HepG2 (cell line): ENCODE data around the gene TEX35. TPM values are rescaled to one million over a fixed set of nuclear protein-coding genes. Genes with fewer than 3 reads are reported as not detected.

ENCODE experiments used
- ATAC-seq: fragments of 200-7000 bp; cut with Tn5 transposase; 3 replicates; pipeline ENCODE4 v1.9.1; 2020; ENCODE audit warnings: mild to moderate bottlenecking, moderate library complexity
- BruUV-seq: library from RNA; stranded (reverse); fragments of 400-500 nt; replicated peaks from 2 replicates; lab custom pipeline; 2021; lab: Mats Ljungman, UMichigan
- CTCF ChIA-PET: fragments of 300-600 bp; formaldehyde crosslinking; extraction: SDS; loops from one replicate; lab custom pipeline; 2021; ENCODE audit warnings: low total read pairs, inconsistent platforms, low intra/inter-chr PET ratio; lab: Yijun Ruan, JAX
- POLR2A ChIA-PET: fragments of 350-600 bp; sonication (Branson Sonifier 250); formaldehyde crosslinking; loops from one replicate; lab custom pipeline; 2020; ENCODE audit warnings: antibody characterized with exemption, inconsistent platforms; lab: Yijun Ruan, JAX
- DNase-seq: peaks from one replicate; pipeline ENCODE4 v3.0.0-alpha.2; 2015; ENCODE audit warnings: low spot score
- FAIRE-seq: peaks from 3 replicates; lab custom pipeline; 2011; peaks lifted over from hg19 to GRCh38; lab: Jason Lieb, UNC
- H2AFZ ChIP-seq: one replicate; pipeline ENCODE4 v1.6.1; 2011; ENCODE audit warnings: low read length, inconsistent platforms
- H3K27ac ChIP-seq: fragments of 300-600 bp; 3 replicates; pipeline ENCODE4 v1.8.0; 2011; ENCODE audit warnings: mixed run types, mild to moderate bottlenecking, mixed read lengths, low read length, inconsistent platforms; ENCODE audit not compliant: insufficient read depth; ENCODE audit errors: extremely low read length
- H3K27me3 ChIP-seq, 2 experiments: fragments of 200-600 bp in 1 of 2; 2 replicates in 1 of 2; 3 replicates in 1 of 2; pipeline versions ENCODE4 v1.6.0 to v1.8.0; 2011; ENCODE audit warnings: low read length in 2 of 2, mild to moderate bottlenecking in 2 of 2, moderate library complexity in 2 of 2, inconsistent platforms in 1 of 2; ENCODE audit not compliant: insufficient read depth in 2 of 2, control insufficient read depth in 1 of 2
- H3K36me3 ChIP-seq, 2 experiments: fragments of 200-600 bp in 1 of 2; replicated peaks in 1 of 2; 2 replicates in 1 of 2; 3 replicates in 1 of 2; pipeline versions ENCODE4 v1.5.1 to v1.8.0; 2011; ENCODE audit warnings: low read length in 2 of 2, inconsistent platforms in 1 of 2; ENCODE audit not compliant: insufficient read depth in 2 of 2, control insufficient read depth in 1 of 2
- H3K4me1 ChIP-seq: 2 replicates; pipeline ENCODE4 v1.5.1; 2012; ENCODE audit warnings: low read length, inconsistent platforms; ENCODE audit not compliant: insufficient read depth
- H3K4me2 ChIP-seq: 2 replicates; pipeline ENCODE4 v1.6.0; 2011; ENCODE audit warnings: low read depth, low read length, inconsistent platforms
- H3K4me3 ChIP-seq, 3 experiments: fragments of 200-600 bp in 1 of 3; sonication (generic), shearing (Covaris generic) in 1 of 3; replicated peaks in 1 of 3; 2 replicates each; pipeline ENCODE4 v1.5.1; 2011 to 2016; ENCODE audit warnings: low read length in 3 of 3, inconsistent platforms in 2 of 3, low read depth in 2 of 3, mild to moderate bottlenecking in 2 of 3, control low read depth in 1 of 3, mixed read lengths in 1 of 3; ENCODE audit not compliant: insufficient read depth in 1 of 3
- H3K79me2 ChIP-seq: one replicate; pipeline ENCODE4 v1.6.1; 2011; ENCODE audit warnings: low read length, inconsistent platforms; ENCODE audit not compliant: insufficient read depth
- H3K9ac ChIP-seq: 2 replicates; pipeline ENCODE4 v1.6.0; 2011; ENCODE audit warnings: mild to moderate bottlenecking, low read depth, low read length, inconsistent platforms; ENCODE audit not compliant: insufficient read depth
- H3K9me3 ChIP-seq: 2 replicates; pipeline ENCODE4 v1.5.1; 2012; ENCODE audit warnings: mild to moderate bottlenecking, low read length
- H4K20me1 ChIP-seq: 2 replicates; pipeline ENCODE4 v1.6.0; 2011; ENCODE audit warnings: inconsistent platforms, mild to moderate bottlenecking, low read length, moderate library complexity; ENCODE audit not compliant: insufficient read depth
- AHDC1 ChIP-seq: sonication (generic); formaldehyde crosslinking; IDR thresholded peaks from 2 replicates; pipeline ENCODE4 v1.5.1; 2020; ENCODE audit warnings: mild to moderate bottlenecking, missing genetic modification reagents, borderline replicate concordance
- ATF7-NPFF ChIP-seq: sonication (generic); formaldehyde crosslinking; IDR thresholded peaks from 2 replicates; pipeline ENCODE4 v1.8.1; 2023; ENCODE audit warnings: mild to moderate bottlenecking, low read depth, missing genetic modification reagents, moderate library complexity
- EZH2 ChIP-seq: conservative IDR thresholded peaks from 2 replicates; pipeline ENCODE4 v1.6.1; 2012; ENCODE audit warnings: mild to moderate bottlenecking, low read depth, low read length, moderate library complexity
- FOSL2 ChIP-seq: sonication (generic); formaldehyde crosslinking; IDR thresholded peaks from 2 replicates; pipeline ENCODE4 v1.4.0; 2020; ENCODE audit warnings: missing genetic modification reagents
- MAZ ChIP-seq, 2 experiments: sonication (generic) in 1 of 2; formaldehyde crosslinking in 1 of 2; IDR thresholded peaks; 2 replicates each; pipeline versions ENCODE4 v1.5.0 to v1.6.1; 2012 to 2020; ENCODE audit warnings: low read depth in 2 of 2, mild to moderate bottlenecking in 2 of 2, borderline replicate concordance in 1 of 2, improper control_type of control experiment in 1 of 2, low read length in 1 of 2, missing genetic modification reagents in 1 of 2, moderate library complexity in 1 of 2
- NR2C2 ChIP-seq: sonication (generic); formaldehyde crosslinking; IDR thresholded peaks from 2 replicates; pipeline ENCODE4 v1.4.0; 2020; ENCODE audit warnings: missing genetic modification reagents, mild to moderate bottlenecking, moderate library complexity, borderline replicate concordance
- SCMH1 ChIP-seq: sonication (generic); formaldehyde crosslinking; IDR thresholded peaks from 2 replicates; pipeline ENCODE4 v1.9.0; 2021; ENCODE audit warnings: missing genetic modification reagents, mild to moderate bottlenecking, borderline replicate concordance
- SMAD1 ChIP-seq: sonication (generic); formaldehyde crosslinking; IDR thresholded peaks from 2 replicates; pipeline ENCODE4 v1.4.0; 2020; ENCODE audit warnings: missing genetic modification reagents, low read depth, mild to moderate bottlenecking, borderline replicate concordance
- SP140L ChIP-seq: sonication (generic); formaldehyde crosslinking; IDR thresholded peaks from 2 replicates; pipeline ENCODE4 v1.4.0; 2020; ENCODE audit warnings: missing genetic modification reagents, borderline replicate concordance
- TRAFD1 ChIP-seq: sonication (generic); formaldehyde crosslinking; IDR thresholded peaks from 2 replicates; pipeline ENCODE4 v1.5.1; 2020; ENCODE audit warnings: missing genetic modification reagents, mild to moderate bottlenecking, borderline replicate concordance
- ZBTB25 ChIP-seq: IDR thresholded peaks from 2 replicates; pipeline ENCODE4 v1.6.1; 2018; ENCODE audit warnings: missing genetic modification reagents
- ZNF101 ChIP-seq: sonication (generic); formaldehyde crosslinking; IDR thresholded peaks from 2 replicates; pipeline ENCODE4 v1.4.0; 2020; ENCODE audit warnings: mild to moderate bottlenecking, low read depth, missing genetic modification reagents, borderline replicate concordance
- ZNF382 ChIP-seq: sonication (generic); formaldehyde crosslinking; IDR thresholded peaks from 2 replicates; pipeline ENCODE4 v1.5.0; 2020; ENCODE audit warnings: missing genetic modification reagents, mild to moderate bottlenecking, borderline replicate concordance
- ZNF589 ChIP-seq: sonication (generic); formaldehyde crosslinking; conservative IDR thresholded peaks from 2 replicates; pipeline ENCODE4 v1.8.0; 2022; ENCODE audit warnings: mild to moderate bottlenecking, moderate library complexity, missing genetic modification reagents
- ZNF709 ChIP-seq: sonication (generic); formaldehyde crosslinking; IDR thresholded peaks from 2 replicates; pipeline ENCODE4 v1.5.0; 2020; ENCODE audit warnings: mild to moderate bottlenecking, missing genetic modification reagents
- WGBS: methylation state at CpG from one replicate; pipeline ENCODE4 v1.1.6; 2017; ENCODE audit warnings: low lambda C conversion rate; 5-methylcytosine and 5-hydroxymethylcytosine counted together
- in situ Hi-C: cut with HindIII; loops from 2 replicates; pipeline ENCODE4 v1.10.0; 2017; ENCODE audit warnings: low pct_unique_long_range_greater_than_20kb; ENCODE audit not compliant: extremely low pct_ligation_motif_present
- intact Hi-C: fragments of 100-400 bp; cut with micrococcal nuclease; formaldehyde crosslinking; loops from one replicate; pipeline ENCODE4 v1.10.0; 2022; ENCODE audit not compliant: unreplicated experiment
- polyA plus RNA-seq, 8 experiments: library from polyadenylated mRNA; depleted of rRNA in 3 of 8; stranded (reverse) in 7 of 8; unstranded in 1 of 8; fragments of >200 nt; fragmentation: Illumina TruSeq in 4 of 8; extraction: Trizol in 4 of 8; gene quantifications; 2 replicates each; pipeline versions ENCODE4 v1.2.1 to v1.2.3, GENCODE V29; 2011 to 2016; ENCODE audit warnings: low read depth in 4 of 8, missing spikeins in 1 of 8, mixed read lengths in 1 of 8; ENCODE audit not compliant: insufficient read depth in 1 of 8
- total RNA-seq, 5 experiments: library from RNA; depleted of rRNA; stranded (reverse); fragments of >200 nt; fragmentation: Illumina TruSeq; extraction: Trizol; gene quantifications; 2 replicates each; pipeline ENCODE4 v1.2.3, GENCODE V29; 2016; ENCODE audit warnings: low read depth in 1 of 5

Gene TEX35
- total and polyA plus RNA-seq, 2 of the 13 experiments (the other 11 are each of a cell fraction or from before 2014, with no cell fraction given), result not detected

- intact Hi-C loops, result loop anchor here (10.0 kb wide), 1 partner anchor 248 kb away; no protein-coding TSS in a partner anchor
- no peak overlapping the region for H2AFZ ChIP-seq
- in situ Hi-C loops, result no loop called here
- TF ChIP-seq ZNF382 (CRISPR knock-in tag) (no peak), ZBTB25 (CRISPR knock-in tag) (no peak), ZNF589 (no peak), MAZ (IDR thresholded peaks at IDR 0.05; ENCODE audit: borderline replicate concordance, low read depth, low read length) (no peak), MAZ (CRISPR knock-in tag; IDR thresholded peaks at IDR 0.05; ENCODE audit: low read depth) (no peak), AHDC1 (CRISPR knock-in tag) (no peak), ZNF709 (CRISPR knock-in tag) (no peak), FOSL2 (CRISPR knock-in tag) (no peak), EZH2 (no peak), ZNF101 (no peak), TRAFD1 (no peak), SP140L (CRISPR knock-in tag) (no peak), ATF7-NPFF (CRISPR knock-in tag) (no peak), SMAD1 (CRISPR knock-in tag) (no peak), NR2C2 (CRISPR knock-in tag) (no peak), SCMH1 (no peak)
Measured at GRCh38 chr1:178536329-178536728, 23.4 kb downstream of the TEX35 start.

More at GRCh38 chr1:178536329-178536728, 23.4 kb downstream of the TEX35 start:
- BruUV-seq, result no TSS peak
- no peaks in the 10 kb centered on the region for H4K20me1 ChIP-seq
- H3K79me2 ChIP-seq, result no peaks in the 10 kb centered on the region
- ATAC-seq (no peak), DNase-seq (no peak), FAIRE-seq (no peak)
- ChIA-PET CTCF (interaction anchor here (1.2 kb wide), 1 partner anchor 216 kb away, joined by 3 read pairs; no protein-coding TSS in a partner anchor), POLR2A (interaction anchor here (1.1 to 1.2 kb wide), 3 partner anchors 188 to 466 kb away, joined by 3 to 6 read pairs (median 5); partner anchors contain the start of gene RALGPS2)
- H3K4me1 ChIP-seq, result peaks cover 64% of the 10 kb centered on the region
- H3K9ac ChIP-seq, result no peak overlapping the region
- H3K4me2 ChIP-seq, result peak overlapping the region; percentile 89
- no peak overlapping the region for H3K4me3 ChIP-seq
- 0 out of 5 replicates have a peak, but pooled peaks cover 0 to 6% of the 10 kb centered on the region in 2 experiments for H3K27me3 ChIP-seq
- WGBS, result 87% methylated on average over 5 of the region's 5 CpGs
- H3K27ac ChIP-seq, result no peak overlapping the region
- no peaks in the 10 kb centered on the region for H3K9me3 ChIP-seq
- H3K36me3 ChIP-seq, result no peaks in the 10 kb centered on the region
